DMS79 (cell line): ENCODE results near the gene OR4X1.
"Not testable (repeated sequence)": the region's sequence is repeated elsewhere in the genome, so short reads cannot be mapped to it uniquely, and the experiment has no call there.

Source experiments
- DNase-seq: peaks from one replicate; lab custom pipeline; 2025; lab: John Stamatoyannopoulos, UW

The OR4X1 gene

GRCh38 chr11:48263423-48263911 lies at the start of gene OR4X1:
OR4X1 (plus strand) TSS chr11:48263861; CDS start chr11:48263861, 0 bp downstream.
- no peak for DNase-seq

DNA sequence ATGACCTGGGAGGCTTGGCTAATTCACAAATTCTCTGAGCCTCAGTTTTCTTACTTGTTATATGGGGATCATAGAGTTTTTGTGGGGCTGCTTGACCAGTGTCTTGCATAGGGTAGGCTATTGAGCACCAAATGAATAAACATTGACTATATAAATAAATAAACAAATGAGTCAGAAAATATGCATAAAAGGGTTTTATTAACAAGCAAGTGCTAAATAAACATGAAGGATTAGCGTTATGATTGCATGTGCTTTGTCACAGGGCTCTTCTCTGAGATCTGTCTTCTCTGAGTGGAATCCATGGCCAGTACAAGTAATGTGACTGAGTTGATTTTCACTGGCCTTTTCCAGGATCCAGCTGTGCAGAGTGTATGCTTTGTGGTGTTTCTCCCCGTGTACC lies 47.2 kb upstream of the OR4X1 start, which contains the start of gene OR4B1:
Gene OR4B1, plus strand, starts transcription at position 301 of the 400 bp plus-strand sequence. Its CDS starts 0 bp downstream, at position 301.
- DNase-seq, result no peak

- no peak for DNase-seq
Observed at GRCh38 chr11:48228761-48229160, 34.9 kb upstream of the OR4X1 start.

DNA sequence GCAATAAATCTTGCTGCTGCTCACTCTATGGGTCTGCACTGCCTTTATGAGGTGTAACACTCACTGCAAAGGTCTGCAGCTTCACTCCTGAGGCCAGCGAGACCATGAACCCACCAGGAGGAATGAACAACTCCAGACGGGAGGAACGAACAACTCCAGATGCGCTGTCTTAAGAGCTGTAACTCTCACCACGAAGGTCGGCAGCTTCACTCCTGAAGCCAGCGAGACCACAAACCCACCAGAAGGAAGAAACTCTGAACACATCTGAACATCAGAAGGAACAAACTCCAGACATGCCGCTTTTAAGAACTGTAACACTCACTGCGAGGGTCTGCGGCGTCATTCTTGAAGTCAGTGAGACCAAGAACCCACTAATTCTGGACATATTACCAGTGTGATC lies 33.6 kb upstream of the OR4X1 start:
- not testable (repeated sequence) for DNase-seq

- no peak for DNase-seq
Observed at GRCh38 chr11:48237727-48238126, 25.9 kb upstream of the OR4X1 start.

GRCh38 chr11:48242501-48242900 lies 21.2 kb upstream of the OR4X1 start:
- no peak for DNase-seq

- DNase-seq, result no peak
Observed at GRCh38 chr11:48244804-48245203, 18.9 kb upstream of the OR4X1 start, which contains the start of gene OR4X2. OR4X2 (plus strand) TSS chr11:48245104; CDS start chr11:48245104, 0 bp downstream.

GRCh38 chr11:48248902-48249301 lies 14.8 kb upstream of the OR4X1 start:
- no peak for DNase-seq

DNA sequence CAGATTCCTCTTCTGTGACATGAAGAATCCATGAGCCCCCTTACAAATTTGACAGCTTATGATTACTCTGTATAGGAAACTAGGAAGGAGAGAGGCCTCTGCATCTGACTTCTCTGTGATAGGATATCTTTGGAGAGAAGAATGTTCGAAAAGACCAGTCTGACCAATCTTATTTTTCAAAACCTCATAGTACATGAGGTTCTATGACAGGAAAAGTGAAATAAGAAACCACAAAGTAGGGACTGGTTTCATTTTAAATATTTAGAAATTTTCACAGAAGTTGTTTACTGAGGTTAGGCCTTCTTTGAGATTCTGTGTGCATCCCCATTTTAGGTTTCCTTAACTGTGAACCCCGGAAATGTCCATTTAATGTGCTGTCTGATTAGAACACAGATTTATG lies 2.1 kb upstream of the OR4X1 start:
- DNase-seq, result no peak

DNA sequence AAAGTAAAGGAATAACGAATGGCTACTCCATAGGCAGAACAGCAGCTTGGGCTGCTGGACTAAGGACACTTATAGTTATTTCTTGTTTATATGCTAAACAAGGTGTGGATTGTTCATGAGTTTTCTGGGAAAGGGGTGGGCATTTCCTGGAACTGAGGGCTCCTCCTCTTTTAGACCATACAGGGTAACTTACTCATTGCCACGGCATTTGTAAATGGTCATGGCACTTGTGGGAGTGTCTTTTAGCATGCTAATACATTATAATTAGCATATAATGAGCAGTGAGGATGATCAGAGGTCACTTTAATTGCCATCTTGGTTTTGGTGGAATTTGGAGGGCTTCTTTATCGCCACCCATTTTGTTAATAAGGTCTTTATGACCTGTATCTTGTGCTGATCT lies 7.0 kb downstream of the OR4X1 start:
- DNase-seq, result no peak

DNA sequence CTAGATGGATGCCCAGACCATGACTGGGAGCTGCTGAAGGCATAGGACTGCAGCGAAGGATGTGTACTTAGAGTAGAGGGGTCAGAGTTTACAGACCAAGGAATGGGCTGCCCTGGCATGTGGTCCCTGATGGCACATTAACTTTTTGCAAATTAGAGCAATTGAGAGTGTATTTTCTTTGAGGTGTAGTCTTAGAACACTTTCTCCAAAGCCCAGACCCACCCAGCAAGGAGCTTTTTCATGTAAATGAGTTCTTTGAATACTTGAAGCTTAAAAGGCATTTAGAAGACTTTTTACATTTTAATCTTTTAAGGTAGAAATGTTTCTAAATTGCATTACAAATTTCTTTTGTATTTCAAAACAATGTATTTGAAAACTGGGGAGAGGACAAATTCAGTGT lies 8.9 kb downstream of the OR4X1 start:
- DNase-seq, result no peak

DNA sequence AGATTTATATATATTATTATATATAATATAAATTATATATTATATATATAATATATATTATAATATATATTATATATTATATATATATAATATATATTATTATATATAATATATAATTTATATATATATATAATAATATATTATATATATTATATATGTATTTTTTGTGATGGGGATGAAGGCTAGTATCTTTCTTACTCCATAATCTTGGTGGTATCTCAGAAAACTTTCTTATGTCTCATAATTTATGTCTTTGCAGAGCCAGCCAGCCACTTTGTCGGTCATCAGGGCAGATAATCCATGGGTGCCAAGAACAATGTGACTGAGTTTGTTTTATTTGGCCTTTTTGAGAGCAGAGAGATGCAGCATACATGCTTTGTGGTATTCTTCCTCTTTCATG lies 42.3 kb downstream of the OR4X1 start, which contains the start of gene OR4S1:
Gene OR4S1, plus strand, starts transcription at position 301 of the 400 bp plus-strand sequence. Its CDS starts 0 bp downstream, at position 301.
- DNase-seq, result no peak

GRCh38 chr11:48307760-48308386 lies 44.2 kb downstream of the OR4X1 start:
- DNase-seq, result no peak

- not testable (repeated sequence) for DNase-seq
Observed at GRCh38 chr11:48313590-48313989, 49.9 kb downstream of the OR4X1 start.
